Right ventricle myocardium inferior (tissue), 1 donor: Measurements from ENCODE around the gene ADCY1. TPM values are rescaled to one million over a fixed set of nuclear protein-coding genes. Genes with fewer than 3 reads are reported as not detected.
"Not testable (repeated sequence)": the region's sequence is repeated elsewhere in the genome, so short reads cannot be mapped to it uniquely, and the experiment has no call there.

ENCODE experiments used
- ATAC-seq: fragments of 200-7000 bp; cut with Tn5 transposase; one replicate; pipeline ENCODE4 v1.9.1; 2020; ENCODE audit warnings: mild to moderate bottlenecking, moderate library complexity
- DNase-seq: peaks from one replicate; pipeline ENCODE4 v3.0.0; 2021; ENCODE audit errors: missing footprints
- intact Hi-C: fragments of 100-400 bp; cut with DNase I; formaldehyde crosslinking; loops from one replicate; pipeline ENCODE4 v1.11.0; 2022
- total RNA-seq: library from RNA; stranded (reverse); fragmentation: NEBNext Ultra II Directional; extraction: Animal tissue kit (Norgen Biotek cat#: 25700); gene quantifications from one replicate; pipeline ENCODE4 v1.2.1, GENCODE V29; 2021
- donor health status: DM: no; HTN: yes; CAD: no; lungs with severe emphysema.

ADCY1 gene
- total RNA-seq, 1 donor from 2014 or later = 5.9 TPM

DNA sequence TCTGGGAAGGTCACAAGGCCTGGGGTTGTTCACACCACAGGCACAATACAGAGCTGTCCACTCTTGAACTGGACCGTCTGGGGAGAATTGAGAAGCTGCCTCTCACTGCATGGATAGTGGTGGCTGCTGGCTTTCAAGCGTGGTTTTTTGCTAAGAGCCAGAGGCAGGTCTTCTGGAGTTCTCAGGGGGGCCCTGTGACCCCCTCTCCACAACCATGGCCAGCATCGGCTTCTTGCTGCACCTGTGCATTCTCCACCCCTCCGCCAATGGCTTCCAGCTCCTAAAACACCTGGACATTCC is 140.3 kb downstream of the ADCY1 start:
- ATAC-seq (no peak), DNase-seq (no peak)
- intact Hi-C loops = no loop called here

- DNase-seq = no peak
- intact Hi-C loops = no loop called here
- ATAC-seq = no peak
Measured at GRCh38 chr7:45715471-45716352, 141.5 kb downstream of the ADCY1 start.

GRCh38 chr7:45716380-45717203 is 142.4 kb downstream of the ADCY1 start:
- peak; percentile 30 for ATAC-seq
- no peak for DNase-seq
- intact Hi-C loops = no loop called here

- DNase-seq (no peak), ATAC-seq (no peak)
- intact Hi-C loops = no loop called here
Measured at GRCh38 chr7:45717537-45718235, 143.5 kb downstream of the ADCY1 start.

- DNase-seq = no peak
- no peak for ATAC-seq
- intact Hi-C loops = no loop called here
Measured at GRCh38 chr7:45718464-45719330, 144.5 kb downstream of the ADCY1 start.

- ATAC-seq (no peak), DNase-seq (no peak)
- intact Hi-C loops = no loop called here
Measured at GRCh38 chr7:45720989-45721388, 146.8 kb downstream of the ADCY1 start.

- ATAC-seq (no peak), DNase-seq (no peak)
- intact Hi-C loops = no loop called here
Measured at GRCh38 chr7:45721686-45722598, 147.8 kb downstream of the ADCY1 start.

DNA sequence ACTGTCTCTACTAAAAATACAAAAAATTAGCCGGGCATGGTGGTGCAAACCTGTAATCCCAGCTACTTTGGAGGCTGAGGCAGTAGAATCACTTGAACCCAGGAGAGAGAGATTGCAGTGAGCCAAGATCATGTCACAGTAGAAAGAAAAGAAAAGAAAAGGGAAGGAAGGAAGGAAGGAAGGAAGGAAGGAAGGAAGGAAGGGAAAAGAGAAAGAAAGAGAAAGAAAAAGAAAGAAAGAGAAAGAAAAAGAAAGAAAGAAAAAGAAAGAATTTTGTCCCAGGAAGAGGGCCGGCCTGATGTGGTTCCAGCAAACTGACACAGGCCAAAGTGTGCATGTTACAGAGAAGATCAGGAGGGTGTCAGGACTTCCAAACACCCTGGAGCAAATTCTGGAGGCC is 151.1 kb downstream of the ADCY1 start:
- intact Hi-C loops, ATAC-seq, DNase-seq: not testable (repeated sequence)

DNA sequence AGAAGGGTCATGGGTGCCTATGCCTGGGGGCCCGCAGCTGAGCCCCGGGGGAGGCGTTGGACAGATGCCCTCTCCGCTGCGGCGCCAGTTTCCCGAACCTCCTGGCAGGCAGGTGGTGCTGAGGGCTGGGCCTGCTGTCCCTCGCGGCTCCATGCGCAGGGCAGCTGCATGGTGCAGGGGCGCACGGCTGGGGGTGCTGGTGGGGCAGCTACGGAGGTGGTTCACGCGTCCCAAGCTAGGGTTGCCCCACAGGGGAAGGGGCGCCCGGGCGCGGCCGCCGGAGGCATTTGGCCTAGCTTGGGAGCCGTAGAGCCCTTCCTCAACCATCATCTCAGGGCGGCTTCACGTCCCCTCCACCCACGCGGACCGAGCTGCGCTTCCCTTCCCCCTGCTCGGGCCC is 152.7 kb downstream of the ADCY1 start:
- ATAC-seq (no peak), DNase-seq (no peak)
- intact Hi-C loops = no loop called here

- DNase-seq, ATAC-seq, intact Hi-C loops: not testable (repeated sequence)
Measured at GRCh38 chr7:45731692-45732443, 157.7 kb downstream of the ADCY1 start.

DNA sequence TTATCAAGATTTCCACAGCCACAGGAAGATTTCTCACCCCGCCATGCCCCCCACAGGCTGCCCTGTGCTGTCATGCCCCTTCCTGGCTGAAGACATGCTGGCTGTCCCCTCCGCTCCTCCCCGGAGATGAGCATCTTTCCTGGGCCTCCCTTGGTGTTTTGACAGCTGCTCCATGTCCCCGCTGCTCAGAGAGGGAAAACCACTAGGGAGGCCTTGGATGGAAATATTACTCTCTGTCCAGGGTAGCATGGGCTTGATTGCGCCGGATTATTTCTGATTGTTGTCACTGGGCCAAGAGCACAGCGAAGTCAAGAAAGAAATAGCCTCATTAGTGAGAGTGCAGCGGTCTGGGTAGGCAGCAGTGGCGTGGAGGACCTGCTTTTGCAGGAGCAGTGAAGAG is 164.8 kb downstream of the ADCY1 start:
- intact Hi-C loops, DNase-seq: not testable (repeated sequence)
- peak; percentile 63 for ATAC-seq

GRCh38 chr7:45740573-45740972 is 166.4 kb downstream of the ADCY1 start:
- intact Hi-C loops, ATAC-seq, DNase-seq: not testable (repeated sequence)

DNA sequence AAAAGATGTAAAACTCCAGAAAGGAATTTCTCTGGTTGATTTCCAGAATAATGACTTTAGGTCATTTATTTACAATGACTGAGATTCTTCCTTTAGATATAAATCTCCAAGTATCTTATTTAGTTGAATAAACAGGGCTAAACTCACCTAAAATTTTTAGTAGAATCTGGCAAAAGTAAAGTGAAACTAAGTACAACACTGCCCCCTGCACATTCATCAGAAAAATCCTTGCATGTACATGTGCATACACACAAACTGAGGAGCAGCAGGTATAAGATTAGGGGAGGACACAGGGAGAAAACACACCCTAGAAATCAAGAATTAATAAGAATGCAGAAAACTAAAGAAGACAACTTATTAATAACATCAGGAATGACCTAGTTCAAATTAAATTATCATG is 174.8 kb downstream of the ADCY1 start:
- intact Hi-C loops, DNase-seq, ATAC-seq: not testable (repeated sequence)

DNA sequence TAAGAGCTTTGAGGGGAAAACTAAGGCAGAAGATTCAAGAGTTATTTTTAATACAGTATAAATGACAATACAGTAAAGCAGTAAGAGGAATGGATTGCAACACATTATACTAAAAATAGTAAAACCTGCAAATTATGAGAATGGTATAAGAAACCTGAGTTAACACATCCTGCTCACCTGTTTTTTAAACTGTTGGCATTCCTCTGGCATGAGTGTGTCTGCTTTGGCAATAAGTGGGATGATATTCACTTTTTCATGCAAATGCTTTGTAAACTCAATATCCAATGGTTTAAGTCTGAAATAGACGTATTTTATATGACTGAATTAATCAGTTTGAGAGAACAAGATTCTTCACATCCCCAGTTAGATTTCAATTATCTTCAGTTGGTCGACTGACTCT is 177.2 kb downstream of the ADCY1 start:
- DNase-seq, intact Hi-C loops, ATAC-seq: not testable (repeated sequence)

DNA sequence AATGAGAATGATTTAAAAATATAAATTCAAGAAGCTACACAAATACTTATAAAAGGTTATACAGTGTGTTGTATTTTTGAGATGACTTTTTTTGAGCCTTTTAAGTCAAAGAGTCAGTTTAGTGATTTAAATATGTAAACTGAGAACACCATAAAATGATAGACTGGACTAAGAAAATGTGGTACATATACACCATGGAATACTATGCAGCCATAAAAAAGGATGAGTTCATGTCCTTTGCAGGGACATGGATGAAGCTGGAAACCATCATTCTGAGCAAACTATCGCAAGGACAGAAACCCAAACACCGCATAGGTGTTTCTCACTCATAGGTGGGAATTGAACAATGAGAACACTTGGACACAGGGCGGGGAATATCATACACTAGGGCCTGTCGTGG is 182.2 kb downstream of the ADCY1 start:
- DNase-seq, intact Hi-C loops, ATAC-seq: not testable (repeated sequence)

DNA sequence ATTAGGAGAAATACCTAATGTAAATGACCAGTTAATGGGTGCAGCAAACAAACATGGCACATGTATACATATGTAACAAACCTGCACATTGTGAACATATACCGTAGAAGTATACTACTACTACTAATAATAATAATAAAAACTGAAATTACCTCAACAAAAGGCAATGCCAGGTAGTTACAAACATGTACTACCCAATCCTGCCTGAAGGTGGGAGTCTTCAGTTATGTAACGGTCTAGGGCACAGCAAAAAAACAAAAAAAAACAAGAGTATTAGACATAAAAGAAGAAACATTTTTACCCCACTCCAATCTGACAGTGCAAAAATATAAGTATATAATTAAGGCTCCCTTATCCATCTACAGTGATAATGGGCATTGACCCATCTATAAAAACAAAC is 182.6 kb downstream of the ADCY1 start:
- ATAC-seq, intact Hi-C loops, DNase-seq: not testable (repeated sequence)

- ATAC-seq, intact Hi-C loops, DNase-seq: not testable (repeated sequence)
Measured at GRCh38 chr7:45759464-45759863, 185.3 kb downstream of the ADCY1 start.
